ENCODE data around the gene SERPINA1.

GRCh38 chr14:94342334-94342934 lies 46.0 kb downstream of the SERPINA1 start:
- TF ChIP-seq, protein P1, sequence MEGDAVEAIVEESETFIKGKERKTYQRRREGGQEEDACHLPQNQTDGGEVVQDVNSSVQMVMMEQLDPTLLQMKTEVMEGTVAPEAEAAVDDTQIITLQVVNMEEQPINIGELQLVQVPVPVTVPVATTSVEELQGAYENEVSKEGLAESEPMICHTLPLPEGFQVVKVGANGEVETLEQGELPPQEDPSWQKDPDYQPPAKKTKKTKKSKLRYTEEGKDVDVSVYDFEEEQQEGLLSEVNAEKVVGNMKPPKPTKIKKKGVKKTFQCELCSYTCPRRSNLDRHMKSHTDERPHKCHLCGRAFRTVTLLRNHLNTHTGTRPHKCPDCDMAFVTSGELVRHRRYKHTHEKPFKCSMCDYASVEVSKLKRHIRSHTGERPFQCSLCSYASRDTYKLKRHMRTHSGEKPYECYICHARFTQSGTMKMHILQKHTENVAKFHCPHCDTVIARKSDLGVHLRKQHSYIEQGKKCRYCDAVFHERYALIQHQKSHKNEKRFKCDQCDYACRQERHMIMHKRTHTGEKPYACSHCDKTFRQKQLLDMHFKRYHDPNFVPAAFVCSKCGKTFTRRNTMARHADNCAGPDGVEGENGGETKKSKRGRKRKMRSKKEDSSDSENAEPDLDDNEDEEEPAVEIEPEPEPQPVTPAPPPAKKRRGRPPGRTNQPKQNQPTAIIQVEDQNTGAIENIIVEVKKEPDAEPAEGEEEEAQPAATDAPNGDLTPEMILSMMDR (conservative IDR thresholded peaks at IDR 0.05; ENCODE audit: low read depth, low read length), result no peak
- TF ChIP-seq EZH2 (IDR thresholded peaks at IDR 0.05; ENCODE audit: low read length, unreplicated experiment) (no peak), EZH2phosphoT487 (IDR thresholded peaks at IDR 0.05; ENCODE audit: borderline replicate concordance, low read length) (no peak)
